ENCODE data around the gene RDH13. TPM values are rescaled to one million over a fixed set of nuclear protein-coding genes. Genes with fewer than 3 reads are reported as not detected.

Gene RDH13
- total and polyA plus RNA-seq, 2 of the 8 experiments (the other 6 are each of a cell fraction or from before 2014, with no cell fraction given): 15.9 to 31.5 TPM

DNA sequence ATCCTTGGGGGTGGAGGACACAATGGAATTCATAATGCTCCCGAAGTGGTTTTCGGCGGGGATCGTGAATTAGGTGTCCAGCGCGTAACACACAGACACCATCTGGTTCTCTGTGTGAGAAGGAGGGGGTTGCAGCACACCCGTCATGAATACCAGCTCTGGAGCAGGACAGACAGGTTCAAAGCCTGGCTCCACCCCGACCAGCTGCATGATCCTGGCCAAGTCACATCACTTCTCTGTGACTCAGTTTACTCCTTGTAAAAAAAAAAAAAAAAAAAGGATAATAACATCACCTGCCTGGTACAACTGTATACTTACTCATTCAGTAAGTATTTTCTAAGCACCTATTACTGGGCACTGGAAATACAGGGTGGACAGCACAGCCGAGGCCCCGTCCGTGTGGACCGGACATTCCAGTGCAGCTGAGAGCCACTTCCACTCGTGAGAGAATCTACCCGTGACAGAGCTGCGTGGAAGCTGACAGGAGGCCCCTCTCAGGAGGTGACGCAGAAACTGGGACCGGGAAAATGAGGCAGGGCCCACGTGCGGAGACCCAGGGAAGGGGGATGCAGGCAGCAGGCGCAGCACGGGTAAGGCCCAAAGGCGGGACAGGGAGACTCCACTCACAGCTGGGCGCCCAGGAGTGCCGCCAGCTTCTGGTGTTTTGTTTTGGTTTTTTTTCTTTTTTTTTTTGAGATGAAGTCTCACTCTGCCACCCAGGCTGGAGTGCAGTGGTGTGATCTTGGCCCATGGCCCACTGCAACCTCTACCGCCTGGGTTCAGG is 12.0 kb downstream of the RDH13 start (continued):
- TF ChIP-seq, protein P1, sequence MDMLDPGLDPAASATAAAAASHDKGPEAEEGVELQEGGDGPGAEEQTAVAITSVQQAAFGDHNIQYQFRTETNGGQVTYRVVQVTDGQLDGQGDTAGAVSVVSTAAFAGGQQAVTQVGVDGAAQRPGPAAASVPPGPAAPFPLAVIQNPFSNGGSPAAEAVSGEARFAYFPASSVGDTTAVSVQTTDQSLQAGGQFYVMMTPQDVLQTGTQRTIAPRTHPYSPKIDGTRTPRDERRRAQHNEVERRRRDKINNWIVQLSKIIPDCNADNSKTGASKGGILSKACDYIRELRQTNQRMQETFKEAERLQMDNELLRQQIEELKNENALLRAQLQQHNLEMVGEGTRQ (IDR thresholded peaks at IDR 0.05; ENCODE audit: low read length): no peak
- TF ChIP-seq CBX8 (IDR thresholded peaks at IDR 0.05; ENCODE audit: borderline replicate concordance, low read depth, low read length): no peak
- no peak for TF ChIP-seq EZH2 (IDR thresholded peaks at IDR 0.05; ENCODE audit: low read depth, low read length, severe bottlenecking)
- TF ChIP-seq, protein P2, sequence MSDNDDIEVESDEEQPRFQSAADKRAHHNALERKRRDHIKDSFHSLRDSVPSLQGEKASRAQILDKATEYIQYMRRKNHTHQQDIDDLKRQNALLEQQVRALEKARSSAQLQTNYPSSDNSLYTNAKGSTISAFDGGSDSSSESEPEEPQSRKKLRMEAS (IDR thresholded peaks at IDR 0.05): no peak
